Keratinocyte (primary cell): ENCODE data around the gene PTRH1. TPM values are rescaled to one million over a fixed set of nuclear protein-coding genes. Genes with fewer than 3 reads are reported as not detected.

Source experiments
- DNase-seq: peaks from one replicate; pipeline ENCODE4 v3.0.0-alpha.2; 2011; ENCODE audit warnings: low read depth, missing footprints, low spot score
- FAIRE-seq: peaks from 2 replicates; lab custom pipeline; 2011; peaks lifted over from hg19 to GRCh38; lab: Jason Lieb, UNC
- H2AFZ ChIP-seq: 2 replicates; pipeline ENCODE4 v1.6.0; 2012; ENCODE audit warnings: low read length, control low read depth, inconsistent platforms; ENCODE audit not compliant: control insufficient read depth
- H3K27ac ChIP-seq: 2 replicates; pipeline ENCODE4 v1.5.1; 2011; ENCODE audit warnings: low read length; ENCODE audit not compliant: control insufficient read depth, insufficient read depth
- H3K27me3 ChIP-seq: 3 replicates; pipeline ENCODE4 v1.6.0; 2011; ENCODE audit warnings: low read length; ENCODE audit not compliant: control insufficient read depth, insufficient read depth; ENCODE audit errors: extremely low read depth
- H3K36me3 ChIP-seq, 2 experiments: 2 replicates in 1 of 2; 3 replicates in 1 of 2; pipeline ENCODE4 v1.5.1; 2011; ENCODE audit warnings: low read length in 2 of 2, mild to moderate bottlenecking in 1 of 2; ENCODE audit not compliant: control insufficient read depth in 2 of 2, insufficient read depth in 2 of 2; ENCODE audit errors: extremely low read depth in 1 of 2
- H3K4me1 ChIP-seq: 3 replicates; pipeline ENCODE4 v1.5.1; 2011; ENCODE audit warnings: low read length; ENCODE audit not compliant: control insufficient read depth, insufficient read depth; ENCODE audit errors: extremely low read depth
- H3K4me2 ChIP-seq: 3 replicates; pipeline ENCODE4 v1.6.0; 2011; ENCODE audit warnings: low read depth, low read length; ENCODE audit not compliant: control insufficient read depth, insufficient read depth; ENCODE audit errors: extremely low read depth
- H3K4me3 ChIP-seq, 3 experiments: fragments of 200-600 bp in 1 of 3; sonication (generic) in 1 of 3; 2 replicates in 2 of 3; 3 replicates in 1 of 3; pipeline ENCODE4 v1.5.1; 2011 to 2016; ENCODE audit warnings: low read length in 3 of 3, mild to moderate bottlenecking in 3 of 3, control low read depth in 2 of 3, inconsistent platforms in 1 of 3, low read depth in 1 of 3, mixed read lengths in 1 of 3, mixed run types in 1 of 3, moderate library complexity in 1 of 3; ENCODE audit not compliant: control insufficient read depth in 2 of 3, insufficient read depth in 2 of 3; ENCODE audit errors: extremely low read depth in 1 of 3
- H3K79me2 ChIP-seq: 2 replicates; pipeline ENCODE4 v1.6.0; 2012; ENCODE audit warnings: low read length; ENCODE audit not compliant: control insufficient read depth, insufficient read depth
- H3K9ac ChIP-seq: 3 replicates; pipeline ENCODE4 v1.6.0; 2011; ENCODE audit warnings: low read length; ENCODE audit not compliant: control insufficient read depth, insufficient read depth; ENCODE audit errors: extremely low read depth
- H3K9me1 ChIP-seq: 3 replicates; pipeline ENCODE4 v1.6.0; 2011; ENCODE audit warnings: low read length; ENCODE audit not compliant: control insufficient read depth, insufficient read depth; ENCODE audit errors: extremely low read depth
- H3K9me3 ChIP-seq: 2 replicates; pipeline ENCODE4 v1.5.1; 2012; ENCODE audit warnings: low read depth, low read length; ENCODE audit not compliant: control insufficient read depth
- H4K20me1 ChIP-seq: 3 replicates; pipeline ENCODE4 v1.6.0; 2011; ENCODE audit warnings: low read length; ENCODE audit not compliant: control insufficient read depth, insufficient read depth; ENCODE audit errors: extremely low read depth
- EZH2 ChIP-seq: IDR thresholded peaks from one replicate; pipeline ENCODE4 v1.6.1; 2012; ENCODE audit warnings: inconsistent platforms, mild to moderate bottlenecking, low read length, moderate library complexity
- dilution Hi-C: fragments of 300-500 bp; cut with MboI; formaldehyde crosslinking; loops from one replicate; pipeline ENCODE4 v1.7.0; 2020; ENCODE audit warnings: low sequenced_read_pairs; ENCODE audit not compliant: extremely low pct_ligation_motif_present
- polyA plus RNA-seq, 5 experiments: library from polyadenylated mRNA; depleted of rRNA in 3 of 5; stranded (reverse) in 3 of 5; stranded (forward) in 1 of 5; unstranded in 1 of 5; fragments of >200 nt; gene quantifications; 1 replicate in 1 of 5; 2 replicates in 3 of 5; 3 replicates in 1 of 5; pipeline versions ENCODE4 v1.2.1 to v1.2.3, GENCODE V29; 2011 to 2012; ENCODE audit warnings: missing spikeins in 2 of 5, low read depth in 1 of 5, low replicate concordance in 1 of 5
- TF ChIP-seq, protein P1 (sequence below), 3 experiments: IDR thresholded peaks in 1 of 3; conservative IDR thresholded peaks in 1 of 3; optimal IDR thresholded peaks in 1 of 3; 2 replicates in 2 of 3; 3 replicates in 1 of 3; pipeline versions ENCODE3 to v1.5.1; 2011; ENCODE audit warnings: low read length in 3 of 3, mild to moderate bottlenecking in 3 of 3, moderate library complexity in 2 of 3, control low read depth in 1 of 3, inconsistent platforms in 1 of 3; ENCODE audit not compliant: insufficient read depth in 2 of 3; ENCODE audit errors: extremely low read depth in 1 of 3

The PTRH1 gene
- polyA plus RNA-seq, 1 donor (not counting 4 experiments of a cell fraction or from before 2014, with no cell fraction given) = 14.3 TPM

GRCh38 chr9:127730262-127730661, 14.8 kb upstream of the PTRH1 start:
- Histone ChIP-seq H4K20me1 (no peaks in the 10 kb centered on the region), H3K4me3 (no peak overlapping the region), H3K9ac (no peak overlapping the region), H3K9me1 (no peaks in the 10 kb centered on the region), H3K4me1 (peaks cover 7% of the 10 kb centered on the region), H2AFZ (no peak overlapping the region), H3K27ac (no peak overlapping the region), H3K9me3 (no peaks in the 10 kb centered on the region), H3K79me2 (no peaks in the 10 kb centered on the region), H3K4me2 (no peak overlapping the region), H3K27me3 (no peaks in the 10 kb centered on the region), H3K36me3 (peaks cover 0 to 3% of the 10 kb centered on the region in 2 experiments)
- FAIRE-seq = no peak
- DNase-seq = no peak
- no peak for TF ChIP-seq EZH2
- TF ChIP-seq, protein P1, sequence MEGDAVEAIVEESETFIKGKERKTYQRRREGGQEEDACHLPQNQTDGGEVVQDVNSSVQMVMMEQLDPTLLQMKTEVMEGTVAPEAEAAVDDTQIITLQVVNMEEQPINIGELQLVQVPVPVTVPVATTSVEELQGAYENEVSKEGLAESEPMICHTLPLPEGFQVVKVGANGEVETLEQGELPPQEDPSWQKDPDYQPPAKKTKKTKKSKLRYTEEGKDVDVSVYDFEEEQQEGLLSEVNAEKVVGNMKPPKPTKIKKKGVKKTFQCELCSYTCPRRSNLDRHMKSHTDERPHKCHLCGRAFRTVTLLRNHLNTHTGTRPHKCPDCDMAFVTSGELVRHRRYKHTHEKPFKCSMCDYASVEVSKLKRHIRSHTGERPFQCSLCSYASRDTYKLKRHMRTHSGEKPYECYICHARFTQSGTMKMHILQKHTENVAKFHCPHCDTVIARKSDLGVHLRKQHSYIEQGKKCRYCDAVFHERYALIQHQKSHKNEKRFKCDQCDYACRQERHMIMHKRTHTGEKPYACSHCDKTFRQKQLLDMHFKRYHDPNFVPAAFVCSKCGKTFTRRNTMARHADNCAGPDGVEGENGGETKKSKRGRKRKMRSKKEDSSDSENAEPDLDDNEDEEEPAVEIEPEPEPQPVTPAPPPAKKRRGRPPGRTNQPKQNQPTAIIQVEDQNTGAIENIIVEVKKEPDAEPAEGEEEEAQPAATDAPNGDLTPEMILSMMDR (optimal IDR thresholded peaks at IDR 0.05 in 1 of 3, IDR thresholded peaks at IDR 0.05 in 1 of 3, conservative IDR thresholded peaks at IDR 0.05 in 1 of 3; ENCODE audit: extremely low read depth in 1 of 3, insufficient read depth in 2 of 3, low read length in 3 of 3) = no peak
- dilution Hi-C loops = no loop called here

GRCh38 chr9:127729522-127730256, 14.2 kb upstream of the PTRH1 start:
- H3K4me3 ChIP-seq = no peak overlapping the region
- DNase-seq (no peak), FAIRE-seq (no peak)
- H3K9me3 ChIP-seq = no peaks in the 10 kb centered on the region
- H3K27ac ChIP-seq = no peak overlapping the region
- peaks cover 7% of the 10 kb centered on the region for H3K4me1 ChIP-seq
- no peak overlapping the region for H3K9ac ChIP-seq
- H4K20me1 ChIP-seq = no peaks in the 10 kb centered on the region
- H3K79me2 ChIP-seq = no peaks in the 10 kb centered on the region
- dilution Hi-C loops = no loop called here
- TF ChIP-seq, protein P1 (optimal IDR thresholded peaks at IDR 0.05 in 1 of 3, IDR thresholded peaks at IDR 0.05 in 1 of 3, conservative IDR thresholded peaks at IDR 0.05 in 1 of 3; ENCODE audit: extremely low read depth in 1 of 3, insufficient read depth in 2 of 3, low read length in 3 of 3) = no peak
- TF ChIP-seq EZH2 = no peak
- no peaks in the 10 kb centered on the region for H3K9me1 ChIP-seq
- peaks cover 0 to 3% of the 10 kb centered on the region in 2 experiments for H3K36me3 ChIP-seq
- no peak overlapping the region for H2AFZ ChIP-seq
- no peaks in the 10 kb centered on the region for H3K27me3 ChIP-seq
- no peak overlapping the region for H3K4me2 ChIP-seq
